Nephron progenitor cell (in vitro differentiated cells): ENCODE results near the gene KCTD14.
"Not testable (repeated sequence)": the region's sequence is repeated elsewhere in the genome, so short reads cannot be mapped to it uniquely, and the experiment has no call there.

Experiments used
- DNase-seq: peaks from one replicate; pipeline ENCODE4 v3.0.0; 2021
- H3K27ac Mint-ChIP-seq: 2 replicates; pipeline ENCODE4 v1.8.0; 2021; ENCODE audit warnings: mild to moderate bottlenecking, moderate library complexity, mixed read lengths
- H3K27me3 Mint-ChIP-seq: 2 replicates; pipeline ENCODE4 v1.8.0; 2021; ENCODE audit warnings: mild to moderate bottlenecking, low read depth, mixed read lengths; ENCODE audit not compliant: poor library complexity
- H3K36me3 Mint-ChIP-seq: 2 replicates; pipeline ENCODE4 v1.8.0; 2021; ENCODE audit warnings: low read depth, mixed read lengths
- H3K4me1 Mint-ChIP-seq: 2 replicates; pipeline ENCODE4 v1.8.0; 2021; ENCODE audit warnings: mixed read lengths
- H3K4me3 Mint-ChIP-seq: 2 replicates; pipeline ENCODE4 v1.8.0; 2021; ENCODE audit warnings: mild to moderate bottlenecking, moderate library complexity, mixed read lengths
- H3K9me3 Mint-ChIP-seq: 2 replicates; pipeline ENCODE4 v1.8.0; 2021; ENCODE audit warnings: mild to moderate bottlenecking, moderate library complexity, mixed read lengths
- CTCF ChIP-seq: fragments of 200-600 bp; sonication (generic); IDR thresholded peaks from 2 replicates; pipeline ENCODE4 v1.5.0; 2021; ENCODE audit warnings: antibody characterized with exemption

Gene KCTD14

GRCh38 chr11:78061088-78061920 lies 38.2 kb upstream of the KCTD14 start:
- H3K4me3 Mint-ChIP-seq, result no peak overlapping the region
- H3K27ac Mint-ChIP-seq, result peak overlapping the region; percentile 83
- DNase-seq, result no peak
- peaks cover 29% of the 10 kb centered on the region for H3K4me1 Mint-ChIP-seq
- no peaks in the 10 kb centered on the region for H3K27me3 Mint-ChIP-seq
- peaks cover under 1% of the 10 kb centered on the region for H3K36me3 Mint-ChIP-seq
- H3K9me3 Mint-ChIP-seq, result no peaks in the 10 kb centered on the region
- no peak for TF ChIP-seq CTCF

- no peaks in the 10 kb centered on the region for H3K36me3 Mint-ChIP-seq
- H3K27ac Mint-ChIP-seq, result no peak overlapping the region
- H3K4me3 Mint-ChIP-seq, result no peak overlapping the region
- no peak for DNase-seq
- peaks cover 29% of the 10 kb centered on the region for H3K4me1 Mint-ChIP-seq
- no peaks in the 10 kb centered on the region for H3K27me3 Mint-ChIP-seq
- no peak for TF ChIP-seq CTCF
- no peaks in the 10 kb centered on the region for H3K9me3 Mint-ChIP-seq
Measured at GRCh38 chr11:78060533-78060932, 37.5 kb upstream of the KCTD14 start.

- not testable (repeated sequence) for H3K9me3 Mint-ChIP-seq, H3K27ac Mint-ChIP-seq, H3K36me3 Mint-ChIP-seq
Measured at GRCh38 chr11:78059749-78060328, 36.8 kb upstream of the KCTD14 start.

GRCh38 chr11:78057462-78058055 lies 34.5 kb upstream of the KCTD14 start:
- no peak overlapping the region for H3K4me3 Mint-ChIP-seq
- peaks cover 19% of the 10 kb centered on the region for H3K4me1 Mint-ChIP-seq
- no peak for DNase-seq
- H3K36me3 Mint-ChIP-seq, result no peaks in the 10 kb centered on the region
- peaks cover 2% of the 10 kb centered on the region for H3K27me3 Mint-ChIP-seq
- H3K27ac Mint-ChIP-seq, result peak overlapping the region; percentile 45
- no peaks in the 10 kb centered on the region for H3K9me3 Mint-ChIP-seq
- TF ChIP-seq CTCF, result no peak

More at GRCh38 chr11:78059749-78060328, 36.8 kb upstream of the KCTD14 start:
- not testable (repeated sequence) for H3K4me3 Mint-ChIP-seq, H3K27me3 Mint-ChIP-seq, DNase-seq
- H3K4me1 Mint-ChIP-seq, result peaks cover 29% of the 10 kb centered on the region

- Mint-ChIP-seq H3K4me3 (no peak overlapping the region), H3K27me3 (peaks cover 2% of the 10 kb centered on the region), H3K9me3 (no peaks in the 10 kb centered on the region), H3K27ac (no peak overlapping the region), H3K36me3 (no peaks in the 10 kb centered on the region), H3K4me1 (peaks cover 12% of the 10 kb centered on the region)
- TF ChIP-seq CTCF, result no peak
- DNase-seq, result no peak
Measured at GRCh38 chr11:78056093-78056492, 33.0 kb upstream of the KCTD14 start.

- no peaks in the 10 kb centered on the region for H3K36me3 Mint-ChIP-seq
- H3K9me3 Mint-ChIP-seq, result no peaks in the 10 kb centered on the region
- peaks cover 16% of the 10 kb centered on the region for H3K4me1 Mint-ChIP-seq
- TF ChIP-seq CTCF, result no peak
- H3K4me3 Mint-ChIP-seq, result no peak overlapping the region
- H3K27ac Mint-ChIP-seq, result no peak overlapping the region
- no peak for DNase-seq
- H3K27me3 Mint-ChIP-seq, result peaks cover 5% of the 10 kb centered on the region
Measured at GRCh38 chr11:78054971-78055370, 31.9 kb upstream of the KCTD14 start.
